Muscle layer of duodenum (tissue), 2 donors: ENCODE measurements around the gene TLCD2.

Experiments
- H3K27ac ChIP-seq: one replicate; pipeline ENCODE4 v1.7.0; 2013; ENCODE audit warnings: mild to moderate bottlenecking, low read length
- H3K27me3 ChIP-seq: one replicate; pipeline ENCODE4 v1.7.0; 2013; ENCODE audit warnings: low read depth, mild to moderate bottlenecking, control low read depth, low read length
- H3K36me3 ChIP-seq, 2 donors: one replicate each; pipeline ENCODE4 v1.7.0; 2013; ENCODE audit warnings: low read length in 2 of 2, control low read depth in 1 of 2, mild to moderate bottlenecking in 1 of 2; ENCODE audit not compliant: insufficient read depth in 2 of 2, control insufficient read depth in 1 of 2
- H3K4me1 ChIP-seq, 2 donors: one replicate each; pipeline ENCODE4 v1.7.0; 2013; ENCODE audit warnings: low read length in 2 of 2, mild to moderate bottlenecking in 2 of 2, control low read depth in 1 of 2, moderate library complexity in 1 of 2; ENCODE audit not compliant: insufficient read depth in 2 of 2, control insufficient read depth in 1 of 2
- H3K4me3 ChIP-seq, 2 donors: one replicate each; pipeline ENCODE4 v1.7.0; 2013; ENCODE audit warnings: low read length in 2 of 2, low read depth in 1 of 2, mild to moderate bottlenecking in 1 of 2
- H3K9me3 ChIP-seq, 2 donors: one replicate each; pipeline ENCODE4 v1.7.0; 2013; ENCODE audit warnings: low read length in 2 of 2, control low read depth in 1 of 2, mild to moderate bottlenecking in 1 of 2; ENCODE audit not compliant: control insufficient read depth in 1 of 2
- donor health status: healthy.

TLCD2 gene, protein sequence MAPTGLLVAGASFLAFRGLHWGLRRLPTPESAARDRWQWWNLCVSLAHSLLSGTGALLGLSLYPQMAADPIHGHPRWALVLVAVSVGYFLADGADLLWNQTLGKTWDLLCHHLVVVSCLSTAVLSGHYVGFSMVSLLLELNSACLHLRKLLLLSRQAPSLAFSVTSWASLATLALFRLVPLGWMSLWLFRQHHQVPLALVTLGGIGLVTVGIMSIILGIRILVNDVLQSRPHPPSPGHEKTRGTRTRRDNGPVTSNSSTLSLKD

DNA sequence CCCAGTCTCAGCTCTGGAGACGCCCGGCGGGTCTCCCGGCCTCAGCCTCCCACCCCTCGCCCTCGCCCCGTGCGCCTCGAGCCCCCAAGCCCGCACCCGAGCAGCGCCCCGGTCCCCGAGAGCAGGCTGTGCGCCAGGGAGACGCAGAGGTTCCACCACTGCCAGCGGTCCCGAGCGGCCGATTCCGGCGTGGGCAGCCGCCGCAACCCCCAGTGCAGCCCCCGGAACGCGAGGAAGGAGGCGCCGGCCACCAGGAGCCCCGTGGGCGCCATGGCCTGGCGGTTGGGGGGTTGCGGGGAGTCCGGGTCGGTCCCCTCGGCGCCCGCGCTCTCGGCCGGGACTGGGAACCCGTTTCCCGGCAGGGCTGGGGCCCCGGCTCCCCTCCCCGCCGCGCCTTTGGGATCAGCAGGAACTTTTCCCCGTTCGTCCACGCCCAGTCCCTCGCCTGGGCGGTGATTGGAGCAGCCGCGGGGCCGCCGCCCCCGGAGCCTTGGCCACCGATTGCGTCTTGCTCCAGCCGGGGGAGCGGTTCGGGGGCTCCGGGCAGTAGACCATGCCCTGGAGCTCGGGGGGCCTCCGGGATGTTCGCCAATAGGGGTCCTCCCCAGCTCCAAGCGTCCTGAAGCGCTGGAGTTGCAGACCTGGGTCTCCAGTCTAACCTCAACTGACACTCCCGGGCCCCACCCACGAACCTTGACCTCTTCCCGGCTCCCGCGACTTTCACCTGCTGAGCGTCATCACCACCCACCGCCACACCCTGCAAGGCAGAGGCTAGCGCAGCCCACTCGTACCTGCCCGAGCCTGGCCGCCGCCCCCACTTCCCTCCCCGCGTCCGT is at the start of gene TLCD2:
Gene TLCD2, minus strand, starts transcription at position 407 of the 836 bp plus-strand sequence. Its CDS starts 135 bp downstream, at position 272.
- H3K36me3 ChIP-seq, result peaks cover 27 to 32% of the 10 kb centered on the region in 2 donors
- H3K27me3 ChIP-seq, result no peaks in the 10 kb centered on the region
- H3K4me3 ChIP-seq, result peak within 1 kb of the TSS; percentile 39 to 70
- H3K9me3 ChIP-seq, result no peaks in the 10 kb centered on the region
- H3K27ac ChIP-seq, result peak within 1 kb of the TSS; percentile 80
- peaks cover 12 to 25% of the 10 kb centered on the region in 2 donors for H3K4me1 ChIP-seq

DNA sequence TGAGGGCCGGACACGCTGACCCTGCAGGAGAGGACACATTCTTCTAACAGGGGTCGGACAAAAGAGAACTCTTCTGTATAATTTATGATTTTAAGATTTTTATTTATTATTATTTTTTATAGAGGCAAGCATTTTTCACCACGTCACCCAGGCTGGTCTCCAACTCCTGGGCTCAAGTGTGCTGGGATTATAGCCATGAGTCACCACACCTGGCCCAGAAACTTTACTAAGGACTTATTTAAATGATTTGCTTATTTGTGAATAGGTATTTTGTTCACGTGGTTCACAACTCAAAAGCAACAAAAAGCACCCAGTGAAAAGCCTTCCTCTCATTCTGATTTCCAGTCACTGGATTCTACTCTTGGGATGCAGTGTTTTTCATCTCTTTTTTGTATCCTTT is 49.4 kb upstream of the TLCD2 start:
- Histone ChIP-seq H3K36me3 (no peaks in the 10 kb centered on the region), H3K27me3 (no peaks in the 10 kb centered on the region), H3K4me3 (no peak overlapping the region), H3K9me3 (no peaks in the 10 kb centered on the region), H3K4me1 (peaks cover 3 to 6% of the 10 kb centered on the region in 2 donors), H3K27ac (no peak overlapping the region)

- Histone ChIP-seq H3K36me3 (no peaks in the 10 kb centered on the region), H3K9me3 (no peaks in the 10 kb centered on the region), H3K4me3 (no peak overlapping the region), H3K4me1 (no peaks in the 10 kb centered on the region), H3K27ac (no peak overlapping the region), H3K27me3 (no peaks in the 10 kb centered on the region)
Measured at GRCh38 chr17:1758807-1759206, 48.6 kb upstream of the TLCD2 start.

DNA sequence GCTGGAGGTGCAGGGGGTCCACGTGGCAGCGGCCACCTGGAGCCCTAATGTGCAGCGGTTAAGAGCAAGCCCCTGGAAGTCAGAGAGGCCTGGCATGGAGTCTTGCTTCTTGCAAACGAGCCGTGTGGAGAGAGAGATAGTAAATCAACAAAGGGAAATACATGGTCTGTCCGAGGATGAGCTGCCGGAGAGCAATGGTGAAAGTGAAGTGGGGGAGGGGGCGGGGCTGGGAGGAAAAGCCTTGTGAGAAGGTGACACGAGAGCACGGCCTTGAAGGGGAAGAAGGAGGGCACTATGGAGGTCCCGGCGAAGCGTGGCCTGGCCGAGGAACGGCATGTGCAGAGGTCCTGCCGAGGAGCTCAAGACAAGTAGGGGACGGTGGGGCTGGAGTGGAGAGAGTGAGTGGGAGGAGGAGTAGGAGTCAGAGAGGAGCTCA is 45.7 kb upstream of the TLCD2 start:
- no peak overlapping the region for H3K4me3 ChIP-seq
- no peaks in the 10 kb centered on the region for H3K27me3 ChIP-seq
- no peaks in the 10 kb centered on the region for H3K9me3 ChIP-seq
- H3K4me1 ChIP-seq, result no peaks in the 10 kb centered on the region
- no peaks in the 10 kb centered on the region for H3K36me3 ChIP-seq
- H3K27ac ChIP-seq, result no peak overlapping the region

- Histone ChIP-seq H3K27ac (no peak overlapping the region), H3K27me3 (no peaks in the 10 kb centered on the region), H3K4me3 (no peak overlapping the region), H3K9me3 (no peaks in the 10 kb centered on the region), H3K36me3 (no peaks in the 10 kb centered on the region), H3K4me1 (no peaks in the 10 kb centered on the region)
Measured at GRCh38 chr17:1755252-1755826, 45.2 kb upstream of the TLCD2 start.

GRCh38 chr17:1754430-1755112 is 44.4 kb upstream of the TLCD2 start:
- Histone ChIP-seq H3K27ac (no peak overlapping the region), H3K9me3 (no peaks in the 10 kb centered on the region), H3K27me3 (no peaks in the 10 kb centered on the region), H3K4me1 (no peaks in the 10 kb centered on the region), H3K36me3 (no peaks in the 10 kb centered on the region), H3K4me3 (no peak overlapping the region)

DNA sequence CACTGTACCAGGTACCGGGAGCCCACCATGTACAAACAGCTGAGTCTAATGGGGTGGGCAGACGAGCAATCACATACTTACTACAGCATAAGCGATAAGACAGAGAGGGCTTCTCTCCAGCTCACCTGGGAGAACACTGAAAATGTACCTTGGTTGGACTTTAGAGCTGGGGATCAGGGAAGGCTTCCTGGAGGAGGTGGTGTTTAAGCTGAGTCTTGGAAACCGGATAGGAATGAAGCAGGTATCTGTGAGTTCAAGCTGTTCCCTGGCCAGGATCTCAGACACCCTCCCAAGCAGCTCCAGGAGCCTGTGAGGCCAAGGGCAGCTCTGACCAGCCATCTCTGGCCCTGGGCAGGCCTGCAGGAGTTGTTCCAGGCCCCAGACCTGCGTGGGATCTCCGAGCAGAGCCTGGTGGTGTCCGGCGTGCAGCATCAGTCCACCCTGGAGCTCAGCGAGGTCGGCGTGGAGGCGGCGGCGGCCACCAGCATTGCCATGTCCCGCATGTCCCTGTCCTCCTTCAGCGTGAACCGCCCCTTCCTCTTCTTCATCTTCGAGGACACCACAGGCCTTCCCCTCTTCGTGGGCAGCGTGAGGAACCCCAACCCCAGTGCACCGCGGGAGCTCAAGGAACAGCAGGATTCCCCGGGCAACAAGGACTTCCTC is 43.7 kb upstream of the TLCD2 start:
- Histone ChIP-seq H3K9me3 (no peaks in the 10 kb centered on the region), H3K4me3 (no peak overlapping the region), H3K27me3 (no peaks in the 10 kb centered on the region), H3K27ac (no peak overlapping the region), H3K36me3 (no peaks in the 10 kb centered on the region), H3K4me1 (no peaks in the 10 kb centered on the region)

DNA sequence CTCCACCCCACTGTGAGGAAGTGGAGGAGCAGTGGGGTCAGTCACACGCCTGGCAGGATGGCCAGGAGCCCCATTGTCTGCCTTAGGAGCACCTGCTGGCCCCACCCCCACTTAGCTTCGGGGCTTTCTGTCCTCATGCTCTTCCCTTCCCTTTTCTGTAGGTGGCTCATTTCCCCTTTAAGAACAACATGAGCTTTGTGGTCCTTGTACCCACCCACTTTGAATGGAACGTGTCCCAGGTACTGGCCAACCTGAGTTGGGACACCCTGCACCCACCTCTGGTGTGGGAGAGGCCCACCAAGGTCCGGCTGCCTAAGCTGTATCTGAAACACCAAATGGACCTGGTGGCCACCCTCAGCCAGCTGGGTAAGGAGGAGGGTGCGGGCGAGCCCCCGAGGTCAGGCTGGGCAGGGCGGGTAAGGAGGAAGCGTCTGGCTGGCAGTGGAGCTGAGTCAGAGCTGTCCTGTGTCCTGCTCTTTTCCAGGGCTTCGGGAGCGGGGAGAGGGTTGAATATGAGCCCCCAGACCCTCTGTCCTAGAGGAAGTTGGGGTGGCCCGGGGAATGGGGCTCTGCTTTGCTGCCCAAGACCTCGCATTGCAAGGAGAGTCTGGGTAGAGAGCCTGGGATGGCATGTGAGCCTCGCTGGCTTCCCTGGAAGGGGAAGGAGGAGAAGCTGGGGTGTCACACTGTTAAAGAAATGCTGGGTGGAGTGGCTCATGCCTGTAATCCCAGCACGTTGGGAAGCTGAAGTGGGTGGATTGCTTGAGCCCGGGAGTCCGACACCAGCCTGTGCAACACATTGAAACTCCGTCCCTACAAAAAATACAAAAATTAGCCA is 42.5 kb upstream of the TLCD2 start:
- Histone ChIP-seq H3K4me3 (no peak overlapping the region), H3K27ac (no peak overlapping the region), H3K27me3 (no peaks in the 10 kb centered on the region), H3K4me1 (no peaks in the 10 kb centered on the region), H3K36me3 (no peaks in the 10 kb centered on the region), H3K9me3 (no peaks in the 10 kb centered on the region)

DNA sequence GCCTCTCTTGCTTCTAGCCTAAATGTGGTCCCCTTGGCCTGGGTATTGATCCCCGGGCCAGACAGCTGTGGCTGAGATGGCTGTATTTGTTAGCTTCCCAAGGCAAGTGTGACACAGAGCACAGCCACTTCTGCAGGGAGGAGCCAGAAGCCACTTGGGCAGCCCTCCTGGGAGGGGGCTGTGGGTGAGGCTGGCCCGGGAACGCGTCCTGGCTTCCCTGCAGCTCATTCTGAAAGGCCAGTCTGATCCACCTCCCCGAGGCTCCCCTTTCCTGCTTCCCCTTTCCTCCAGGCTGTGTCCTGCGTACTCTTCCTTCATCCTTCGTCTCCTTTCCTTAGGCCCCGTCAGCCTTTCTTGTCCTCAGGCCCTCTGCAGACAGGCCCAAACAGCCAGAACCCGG is 40.5 kb upstream of the TLCD2 start:
- Histone ChIP-seq H3K4me3 (no peak overlapping the region), H3K27ac (no peak overlapping the region), H3K4me1 (no peaks in the 10 kb centered on the region), H3K36me3 (no peaks in the 10 kb centered on the region), H3K27me3 (no peaks in the 10 kb centered on the region), H3K9me3 (no peaks in the 10 kb centered on the region)

GRCh38 chr17:1746975-1747543 is 36.9 kb upstream of the TLCD2 start:
- H3K27ac ChIP-seq, result no peak overlapping the region
- H3K9me3 ChIP-seq, result no peaks in the 10 kb centered on the region
- no peak overlapping the region for H3K4me3 ChIP-seq
- no peaks in the 10 kb centered on the region for H3K36me3 ChIP-seq
- no peaks in the 10 kb centered on the region for H3K27me3 ChIP-seq
- H3K4me1 ChIP-seq, result no peaks in the 10 kb centered on the region
